ENCODE measurements around the gene FAM221B.
A peak's percentile ranks its signal among the peaks of the same experiment; 100 is the strongest.

The FAM221B gene

DNA sequence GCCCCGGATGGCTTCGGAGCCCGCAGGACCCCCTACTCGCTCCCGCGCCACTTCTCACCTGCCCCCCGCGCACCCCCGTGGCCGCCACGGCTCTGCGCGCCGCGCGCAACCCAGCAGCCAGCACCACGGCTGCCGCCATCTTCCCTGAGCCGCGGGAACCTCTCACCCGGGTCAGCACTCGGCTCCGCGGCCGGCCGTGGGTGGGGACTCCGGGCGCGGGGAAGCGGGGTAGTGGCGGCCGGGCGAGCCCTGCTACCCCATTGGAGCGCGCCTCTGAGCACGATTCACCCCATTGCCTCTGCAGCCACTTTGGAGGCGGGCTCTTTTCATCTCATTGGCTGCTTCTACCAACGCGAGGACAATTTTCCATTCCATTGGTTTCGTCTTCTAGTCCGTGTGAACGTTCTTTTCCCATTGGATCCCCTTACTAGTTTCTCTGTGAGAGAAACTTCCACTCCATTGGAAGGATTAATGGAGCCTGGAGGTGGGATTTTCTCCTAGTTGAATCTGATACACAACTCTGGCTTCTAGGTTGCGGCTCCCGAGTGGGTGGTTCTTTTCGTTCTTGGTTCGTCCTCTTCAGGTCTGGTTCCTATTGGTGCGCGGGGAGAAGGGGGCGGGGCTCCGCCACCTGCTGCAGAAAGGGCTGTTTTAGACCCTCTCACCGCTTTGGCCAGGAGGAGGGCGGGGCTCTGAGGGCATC is 13.5 kb downstream of the FAM221B start, which contains the start of gene HINT2:
HINT2 (minus strand) TSS at position 202 of the 703 bp plus-strand sequence; CDS start at position 139, 63 bp downstream.
- peak; percentile 87 to 90 for DNase-seq

DNA sequence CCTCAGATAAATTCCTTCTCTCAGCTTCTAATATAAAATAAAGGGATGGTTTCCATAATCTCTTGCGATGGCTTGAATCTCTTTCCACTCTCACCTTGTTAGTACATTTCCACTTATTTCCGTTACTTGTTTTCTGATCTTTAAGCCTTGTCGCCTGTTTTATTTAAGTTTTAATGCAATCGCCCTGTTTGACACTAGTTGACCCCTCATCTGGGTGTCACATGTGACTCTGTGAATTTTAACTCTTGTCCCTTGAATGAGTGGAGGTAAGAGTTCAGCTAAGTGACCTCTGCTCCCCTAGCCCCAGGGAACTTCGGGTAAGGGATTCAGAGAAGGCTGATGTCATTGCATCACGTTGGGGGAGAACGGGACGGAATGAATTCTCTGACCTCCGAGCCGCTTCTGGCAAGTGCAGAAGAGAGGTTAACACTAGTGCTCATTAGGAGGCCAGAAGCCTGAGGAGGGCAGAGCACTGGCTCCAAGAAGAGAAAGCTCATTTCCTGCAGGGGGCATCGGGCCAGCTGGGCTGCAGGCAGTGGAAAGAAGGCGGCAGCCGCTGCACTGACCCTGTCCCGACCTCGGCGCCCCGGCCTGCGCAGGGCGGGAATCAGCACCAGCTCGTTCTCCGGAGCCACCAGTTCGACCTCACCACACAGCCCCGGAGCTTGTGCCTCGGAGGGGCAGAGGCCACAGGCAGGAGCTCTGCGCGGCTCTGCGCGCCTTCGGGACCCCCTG is 14.3 kb downstream of the FAM221B start:
- DNase-seq, result no peak

DNA sequence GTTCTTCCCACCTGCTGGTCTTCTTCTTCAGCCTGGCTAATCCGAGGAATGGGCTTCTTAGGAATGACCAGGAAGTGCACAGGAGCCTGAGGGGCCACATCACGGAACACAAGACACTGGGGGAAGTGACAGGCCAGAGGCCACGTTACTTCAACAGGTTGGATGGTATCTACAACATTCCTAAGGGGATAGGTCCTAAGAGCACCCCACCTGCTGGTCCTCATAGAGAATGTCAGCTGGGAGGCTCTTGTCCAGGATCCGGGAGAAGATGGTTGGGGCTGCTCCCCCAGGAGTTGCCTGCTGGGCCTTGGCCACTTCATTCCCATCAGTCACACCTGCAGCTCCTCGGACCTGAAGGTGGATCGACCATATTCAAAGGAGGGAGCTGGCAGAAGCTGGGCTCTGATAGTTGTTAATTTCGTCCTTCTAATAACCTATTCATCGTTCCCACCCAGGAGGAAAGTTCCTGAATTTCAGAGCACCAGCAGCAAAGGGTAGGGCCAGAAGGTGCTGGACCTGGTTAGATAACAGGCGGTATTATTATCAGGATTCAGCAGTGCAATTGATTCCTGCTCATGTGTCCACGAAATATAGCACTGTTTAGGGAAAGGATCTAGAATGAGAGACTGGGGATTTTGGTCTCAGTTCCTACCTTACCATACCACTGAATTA is 15.0 kb downstream of the FAM221B start:
- no peak for DNase-seq

DNA sequence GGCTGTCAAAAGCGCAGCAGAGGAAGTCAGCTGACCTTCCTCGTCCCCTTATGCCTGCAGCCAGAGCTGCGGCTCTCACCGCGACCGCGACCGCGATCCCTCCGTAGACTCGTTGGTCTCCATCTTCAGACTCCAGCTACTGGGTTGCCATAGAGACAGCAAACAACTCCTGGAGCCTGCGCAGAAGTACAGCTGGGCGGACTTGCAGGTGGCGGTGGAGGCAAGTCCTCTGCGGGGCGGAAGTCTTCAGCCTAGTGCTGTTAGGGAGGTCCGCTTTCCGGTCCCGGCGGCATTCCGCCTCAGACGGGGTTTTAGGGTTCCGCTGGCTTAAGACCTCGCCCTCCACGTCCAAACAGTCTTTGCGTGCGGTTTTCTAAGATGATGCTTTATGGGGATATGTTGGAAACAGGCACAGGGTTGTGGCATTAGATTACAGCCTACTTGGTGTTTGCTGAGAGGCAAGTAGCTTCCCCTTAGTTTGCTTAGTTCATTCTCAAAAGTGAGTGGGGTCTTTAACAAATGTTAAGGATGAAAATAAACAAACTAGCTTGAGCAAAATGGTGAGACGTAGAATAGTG is 16.4 kb downstream of the FAM221B start, which contains the start of gene SPAG8:
SPAG8 (minus strand) TSS at position 238 of the 578 bp plus-strand sequence; CDS start at position 123, 115 bp downstream.
- peak; percentile 43 to 84 for DNase-seq

DNA sequence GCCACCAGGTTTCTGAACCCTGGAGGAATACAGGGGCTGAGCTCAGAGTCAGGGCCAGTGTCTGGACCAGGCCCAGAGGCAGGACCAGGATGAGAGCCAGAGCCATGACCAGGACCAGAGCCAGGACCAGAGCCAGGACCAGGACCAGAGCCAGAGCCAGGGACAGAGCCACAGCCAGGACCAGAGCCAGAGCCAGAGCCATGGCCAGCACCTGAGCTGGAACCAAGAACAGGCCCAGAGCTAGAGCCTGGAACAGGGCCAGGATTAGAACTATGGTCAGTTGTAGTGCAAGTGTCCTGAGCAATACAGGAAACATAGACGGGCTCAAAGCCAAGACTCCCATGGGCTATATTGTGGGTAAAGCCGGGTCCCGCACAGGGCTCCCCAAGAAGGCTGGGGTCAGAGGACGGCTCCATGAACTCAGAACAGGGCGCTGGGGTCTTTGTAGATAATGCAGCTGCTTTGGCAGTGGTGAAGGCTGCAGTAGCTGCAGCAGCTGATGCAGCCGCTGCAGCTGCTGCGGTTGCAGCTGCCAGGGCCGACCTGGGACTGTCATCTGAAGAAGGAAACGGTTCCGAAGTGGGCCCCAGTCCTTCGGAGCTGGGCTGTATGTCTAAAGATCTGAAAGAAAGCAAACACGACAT is 17.0 kb downstream of the FAM221B start:
- DNase-seq, result no peak

DNA sequence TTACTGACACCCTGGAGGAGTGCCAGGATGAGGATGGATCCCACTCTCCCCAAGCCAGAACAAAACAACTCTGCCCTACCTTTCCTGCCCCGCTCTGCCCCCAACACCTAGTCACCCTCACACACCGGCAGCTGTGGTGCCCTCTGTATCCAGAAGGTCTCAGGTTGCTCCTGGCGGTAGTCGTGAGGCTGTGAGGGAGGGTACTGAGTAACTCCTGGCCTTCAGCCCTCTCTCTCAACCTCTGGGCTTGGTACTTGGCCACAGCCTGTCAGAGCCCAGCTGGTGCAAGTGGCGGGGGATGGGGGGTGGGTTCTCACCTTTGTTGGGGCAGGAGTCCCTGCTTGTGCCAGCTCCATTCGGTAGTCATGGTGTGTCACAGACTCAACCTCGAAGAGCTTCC is 18.4 kb downstream of the FAM221B start:
- no peak for DNase-seq

DNA sequence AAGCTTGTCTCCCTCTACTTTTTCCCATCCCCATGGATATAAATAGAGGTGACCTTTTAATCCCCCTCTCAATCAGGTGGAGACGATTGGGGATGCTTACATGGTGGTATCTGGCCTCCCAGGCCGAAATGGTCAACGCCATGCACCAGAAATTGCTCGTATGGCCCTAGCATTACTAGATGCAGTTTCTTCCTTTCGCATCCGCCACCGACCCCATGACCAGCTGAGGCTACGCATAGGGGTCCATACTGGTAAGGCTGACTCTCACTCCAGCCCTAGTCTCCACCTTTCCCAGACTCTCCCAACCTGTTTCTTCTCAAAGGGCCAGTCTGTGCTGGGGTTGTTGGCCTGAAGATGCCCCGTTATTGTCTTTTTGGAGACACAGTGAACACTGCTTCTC is 20.1 kb downstream of the FAM221B start:
- DNase-seq, result no peak

DNA sequence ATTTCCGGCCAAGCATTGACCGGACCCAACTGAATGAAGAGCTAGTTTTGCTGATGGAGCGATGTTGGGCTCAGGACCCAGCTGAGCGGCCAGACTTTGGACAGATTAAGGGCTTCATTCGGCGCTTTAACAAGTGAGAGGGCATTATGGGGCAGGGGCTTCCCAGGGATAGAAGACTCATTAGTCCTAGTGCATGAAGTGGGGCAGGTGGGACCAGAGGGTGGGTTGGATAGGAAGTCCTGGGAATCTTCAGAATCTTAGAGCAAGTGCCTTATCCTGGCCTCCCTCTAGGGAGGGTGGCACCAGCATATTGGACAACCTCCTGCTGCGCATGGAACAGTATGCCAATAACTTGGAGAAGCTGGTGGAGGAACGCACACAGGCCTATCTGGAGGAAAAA is 22.4 kb downstream of the FAM221B start:
- no peak for DNase-seq

DNA sequence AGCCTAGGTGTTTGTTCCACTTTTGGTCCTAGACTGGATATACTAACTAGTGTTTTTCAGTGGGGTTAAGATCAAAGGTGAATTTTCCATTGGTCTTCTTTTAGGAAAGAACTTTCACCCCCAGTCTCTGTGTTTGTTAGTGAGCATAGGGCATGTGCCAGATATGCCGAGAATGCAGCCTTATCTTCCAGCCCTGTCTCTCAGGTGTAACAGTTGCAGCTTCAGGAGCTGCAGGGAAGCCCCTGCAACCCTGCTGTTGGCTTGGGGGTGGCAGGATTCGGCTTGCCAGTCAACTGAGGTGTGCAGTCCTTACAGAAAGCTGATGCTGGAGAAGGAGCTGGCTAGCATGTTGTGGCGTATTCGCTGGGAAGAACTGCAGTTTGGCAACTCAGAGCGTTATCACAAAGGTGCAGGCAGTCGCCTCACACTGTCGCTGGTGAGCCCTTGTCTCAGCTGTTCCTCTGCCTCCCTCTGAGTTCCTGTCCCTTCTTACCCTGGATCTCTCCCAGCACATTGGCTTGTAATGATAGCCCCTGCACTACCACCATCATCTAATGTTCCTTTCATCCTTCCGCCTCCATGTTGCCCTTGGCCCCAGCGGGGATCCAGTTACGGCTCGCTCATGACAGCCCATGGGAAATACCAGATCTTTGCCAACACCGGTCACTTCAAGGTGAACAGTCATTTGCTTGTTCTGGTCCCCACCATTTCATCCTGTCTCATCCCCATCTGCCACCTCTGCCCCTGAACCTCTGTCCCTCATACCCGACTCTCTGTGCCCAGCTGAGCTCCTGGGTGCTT is 27.0 kb downstream of the FAM221B start:
- no peak for DNase-seq

DNA sequence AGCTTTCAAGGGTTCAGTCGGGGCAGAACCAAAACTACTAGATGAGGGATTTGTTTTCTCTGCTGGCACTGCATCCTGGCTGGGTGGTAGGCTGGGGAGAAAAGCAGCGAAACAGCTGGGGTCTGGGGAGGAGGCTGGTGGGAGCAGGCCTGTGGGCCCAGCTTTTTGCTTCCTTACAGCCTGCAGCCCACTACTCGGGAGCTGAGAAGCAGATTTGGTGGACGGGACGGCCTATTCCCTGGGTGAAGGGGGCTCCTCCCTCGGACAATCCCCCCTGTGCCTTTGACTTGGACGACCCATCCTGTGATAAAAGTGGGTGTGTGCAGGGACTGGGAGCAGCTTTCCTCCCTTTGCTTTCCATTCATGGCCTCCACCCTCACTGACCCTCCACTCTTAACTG is 28.0 kb downstream of the FAM221B start:
- no peak for DNase-seq

DNA sequence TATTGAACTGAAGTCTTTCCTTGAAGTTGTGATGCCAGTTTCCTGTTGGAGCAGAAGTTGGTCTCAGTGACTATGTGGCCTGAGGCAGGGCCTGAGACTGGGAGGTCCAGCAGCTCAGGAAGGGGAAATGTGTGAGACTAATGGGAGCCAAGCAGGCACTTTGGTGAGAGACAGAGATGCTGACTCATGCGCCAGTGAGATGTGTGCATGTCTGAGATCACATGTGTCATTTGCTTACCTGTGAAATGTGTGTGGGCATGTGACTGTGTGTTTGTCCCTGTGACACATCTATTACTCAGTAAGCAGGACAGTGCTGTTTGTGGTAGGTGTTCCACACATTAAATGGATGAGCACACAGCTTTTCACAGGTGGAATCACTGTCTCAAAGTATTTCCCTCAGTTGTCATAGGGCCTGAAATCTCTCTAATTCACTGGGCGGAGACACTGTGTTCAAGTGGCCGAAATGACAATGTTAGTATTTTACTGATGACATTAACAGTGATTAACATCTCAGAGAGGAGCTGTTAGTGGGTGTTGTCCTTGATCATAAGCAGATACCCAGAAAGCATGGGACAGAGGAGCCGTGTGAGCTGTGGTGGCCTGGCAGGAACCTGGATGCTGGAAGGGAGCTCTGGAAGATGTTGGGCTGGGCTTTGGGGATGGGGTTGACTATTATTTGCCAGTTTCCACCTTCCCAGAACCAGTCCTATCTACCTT is 29.7 kb downstream of the FAM221B start:
- no peak for DNase-seq

DNA sequence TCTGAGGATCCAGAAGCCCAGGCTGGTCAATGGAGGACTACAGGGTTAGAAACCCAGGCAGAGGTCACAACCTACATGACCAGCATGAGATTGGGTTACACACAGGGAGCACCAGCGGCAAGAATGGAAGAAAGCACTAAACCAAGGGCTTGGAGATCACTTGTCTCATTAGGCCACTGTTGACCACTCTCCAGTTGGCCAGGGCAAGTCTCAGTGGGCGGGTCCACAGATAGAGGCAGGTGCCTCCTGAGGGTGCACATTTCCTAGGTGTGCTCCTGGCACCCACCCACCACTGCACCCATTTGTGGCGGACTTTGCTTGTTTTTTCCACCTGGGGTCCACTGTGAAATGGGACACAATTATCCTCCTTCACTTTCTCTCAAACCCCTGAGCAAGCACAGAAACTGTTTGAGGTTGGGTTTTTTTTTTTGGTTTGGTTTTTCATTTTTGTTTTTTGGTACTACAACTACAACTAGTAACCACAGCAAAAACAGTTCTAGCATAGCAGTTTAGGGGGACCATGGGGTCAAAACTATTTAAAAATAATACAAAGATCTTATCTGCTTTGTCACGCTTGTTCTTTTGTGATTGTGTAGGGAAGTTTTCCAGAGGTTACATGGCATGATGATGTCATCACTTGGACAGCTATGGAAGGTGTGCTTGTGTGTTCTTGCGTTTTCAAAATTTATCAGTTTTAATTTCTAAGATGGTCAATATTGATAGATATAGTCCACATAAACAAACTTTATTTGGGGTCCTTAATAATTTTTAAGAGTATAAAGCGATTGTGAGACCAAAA is 31.0 kb downstream of the FAM221B start:
- DNase-seq, result no peak

DNA sequence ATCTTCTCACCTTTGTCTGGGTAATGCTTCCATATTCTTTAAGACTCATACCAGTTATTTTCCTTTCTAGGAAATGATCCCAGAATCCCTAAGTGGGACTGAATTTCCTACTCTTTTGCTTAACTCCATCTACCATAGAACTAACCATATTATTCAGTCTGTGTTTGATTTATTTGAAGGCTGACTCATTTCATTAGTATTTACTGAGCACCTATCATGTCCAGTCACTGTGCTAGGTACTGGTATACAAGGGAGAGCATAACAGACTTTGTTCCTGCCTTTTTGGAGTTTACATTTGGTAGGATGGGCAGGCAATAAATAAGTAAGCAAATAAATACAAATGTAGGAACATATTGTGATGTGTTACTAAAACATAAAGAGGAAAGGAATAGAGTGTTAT is 32.8 kb downstream of the FAM221B start:
- DNase-seq, result no peak

DNA sequence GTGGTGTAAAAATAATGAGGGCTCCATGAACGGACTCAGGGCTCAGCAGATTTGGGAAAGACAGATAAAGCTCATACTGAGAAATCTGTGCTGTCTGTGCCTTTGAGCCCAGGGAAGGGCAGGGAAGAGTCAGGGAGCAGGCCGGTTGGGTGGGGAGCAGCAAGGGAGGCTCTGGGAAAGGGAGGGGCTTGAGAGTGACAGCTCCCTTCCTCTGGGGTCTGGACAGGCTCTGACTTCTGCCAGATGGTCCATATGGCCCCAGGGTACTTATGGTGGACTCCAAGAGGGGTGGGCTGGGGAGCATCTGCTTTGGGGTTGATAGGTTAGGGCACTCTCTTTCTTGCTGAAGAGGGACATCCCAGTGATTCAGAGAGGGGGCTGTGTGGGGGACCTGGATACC is 35.1 kb downstream of the FAM221B start:
- no peak for DNase-seq

DNA sequence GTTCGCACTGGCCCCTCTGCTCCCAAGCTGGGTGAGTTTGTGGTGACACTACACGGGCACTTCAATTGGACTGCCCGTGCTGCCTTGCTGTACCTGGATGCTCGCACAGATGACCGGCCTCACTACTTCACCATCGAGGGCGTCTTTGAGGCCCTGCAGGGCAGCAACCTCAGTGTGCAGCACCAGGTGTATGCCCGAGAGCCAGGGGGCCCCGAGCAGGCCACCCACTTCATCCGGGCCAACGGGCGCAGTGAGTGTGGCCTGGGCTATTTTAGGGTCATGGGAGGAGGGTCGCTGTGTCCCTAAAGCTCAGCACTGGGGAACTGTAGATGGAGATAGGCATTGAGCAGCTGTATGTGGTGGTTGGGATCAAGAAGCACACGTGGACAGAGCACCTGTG is 35.7 kb downstream of the FAM221B start:
- DNase-seq, result no peak

DNA sequence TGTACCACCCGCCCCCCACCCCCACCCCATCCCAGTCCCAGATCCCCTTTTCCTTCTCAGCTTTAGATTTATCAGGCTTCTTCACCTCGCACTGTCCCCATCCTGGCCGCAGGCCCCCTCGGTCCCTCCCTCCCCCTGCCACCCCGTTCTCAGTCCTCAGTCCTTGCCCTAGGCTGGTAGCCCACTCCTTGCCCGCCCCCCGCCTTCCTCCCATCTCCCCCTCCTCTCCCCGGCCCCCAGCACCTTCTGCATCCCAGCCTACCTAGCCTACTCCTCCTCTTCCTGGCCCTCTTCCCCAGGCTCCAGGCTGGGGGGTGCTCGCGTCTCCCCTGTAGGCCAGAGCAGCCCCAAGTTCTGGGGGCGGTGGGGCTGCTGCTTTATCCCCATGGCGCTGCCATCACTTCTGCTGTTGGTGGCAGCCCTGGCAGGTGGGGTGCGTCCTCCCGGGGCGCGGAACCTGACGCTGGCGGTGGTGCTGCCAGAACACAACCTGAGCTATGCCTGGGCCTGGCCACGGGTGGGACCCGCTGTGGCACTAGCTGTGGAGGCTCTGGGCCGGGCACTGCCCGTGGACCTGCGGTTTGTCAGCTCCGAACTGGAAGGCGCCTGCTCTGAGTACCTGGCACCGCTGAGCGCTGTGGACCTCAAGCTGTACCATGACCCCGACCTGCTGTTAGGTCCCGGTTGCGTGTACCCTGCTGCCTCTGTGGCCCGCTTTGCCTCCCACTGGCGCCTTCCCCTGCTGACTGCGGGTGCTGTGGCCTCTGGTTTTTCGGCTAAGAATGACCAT is 36.3 kb downstream of the FAM221B start:
- DNase-seq, result no peak

DNA sequence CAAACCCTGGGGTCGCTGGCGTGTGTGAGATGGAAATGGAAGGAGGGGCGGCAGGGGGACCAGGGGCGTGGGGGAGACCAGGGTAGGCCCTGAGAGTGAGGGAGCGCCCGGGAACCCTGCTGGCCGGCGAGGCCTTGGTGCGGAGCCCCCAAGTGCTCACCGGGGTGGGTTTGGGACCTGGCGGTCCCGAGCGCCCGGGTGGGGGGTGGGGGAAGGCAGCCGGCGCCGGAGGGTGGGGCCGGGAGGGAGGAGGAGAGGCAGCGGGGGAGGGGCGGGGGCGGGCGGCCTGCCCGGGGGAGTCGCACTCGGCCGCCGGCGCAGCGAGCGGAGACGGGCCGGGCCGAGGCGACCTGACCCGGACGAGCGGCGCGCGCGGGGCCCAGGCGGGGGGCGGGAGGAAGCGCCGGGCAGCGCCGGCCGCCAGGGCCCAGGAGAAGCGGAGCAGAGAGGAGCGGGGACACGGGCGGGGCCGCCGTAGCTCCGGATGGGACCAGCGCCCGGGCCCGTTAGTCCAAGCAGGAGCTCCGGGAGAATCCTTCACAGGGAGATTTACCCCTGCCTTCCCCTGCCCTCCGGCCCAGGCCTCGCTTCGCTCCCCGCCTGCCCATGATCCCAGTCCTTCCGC is 37.1 kb downstream of the FAM221B start, which contains the start of gene NPR2:
NPR2 (plus strand) TSS at position 295 of the 625 bp plus-strand sequence. CDS start 818 bp downstream, outside the sequence.
- DNase-seq, result no peak

DNA sequence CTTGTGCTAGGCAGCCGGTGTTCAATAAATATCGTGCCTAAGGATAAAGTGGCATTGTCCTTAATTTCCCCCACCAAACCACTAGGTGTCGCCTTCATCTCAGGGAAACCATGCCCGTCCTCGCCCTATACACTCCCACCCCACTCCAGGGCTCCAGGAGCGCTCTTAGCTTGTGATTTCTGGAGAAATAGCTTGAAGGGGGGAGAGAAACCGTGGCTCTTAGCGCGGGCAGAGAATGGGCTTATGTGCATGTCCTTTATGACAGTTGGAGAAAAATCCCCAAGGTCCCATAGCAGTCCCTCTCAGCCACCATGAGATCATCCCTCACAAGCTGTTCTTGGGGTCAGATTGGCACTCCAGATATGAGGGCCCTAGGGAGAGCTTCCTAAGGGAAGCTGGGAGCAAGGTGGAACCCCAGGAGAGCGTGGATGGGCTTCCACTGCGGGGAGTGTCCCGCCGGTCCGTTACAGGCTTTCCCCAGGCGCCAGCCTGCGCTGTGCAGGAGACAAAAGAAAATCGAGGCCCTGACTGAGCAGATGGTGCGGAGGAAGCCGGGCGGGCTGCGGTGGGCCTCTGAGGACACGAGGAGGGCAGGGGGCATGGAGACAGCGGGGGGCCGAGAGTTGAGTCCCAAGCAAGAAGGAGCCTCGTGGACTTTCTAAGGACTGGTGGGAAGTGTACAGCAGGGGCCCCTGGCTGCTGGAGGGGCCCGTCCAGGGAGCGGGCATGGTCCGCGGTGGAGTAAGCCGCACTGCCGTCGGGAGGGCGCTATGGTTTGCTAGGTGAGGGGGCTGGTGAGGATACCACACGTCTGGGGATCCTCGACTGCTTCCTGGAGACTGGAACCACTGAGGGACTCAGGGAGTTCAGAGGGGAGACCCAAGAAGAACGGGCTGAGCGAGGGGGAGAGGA is 37.9 kb downstream of the FAM221B start:
- DNase-seq, result peak in 1 of 2 experiments; percentile 55
